Measurements from ENCODE around the gene KLRF2.

The KLRF2 gene

DNA sequence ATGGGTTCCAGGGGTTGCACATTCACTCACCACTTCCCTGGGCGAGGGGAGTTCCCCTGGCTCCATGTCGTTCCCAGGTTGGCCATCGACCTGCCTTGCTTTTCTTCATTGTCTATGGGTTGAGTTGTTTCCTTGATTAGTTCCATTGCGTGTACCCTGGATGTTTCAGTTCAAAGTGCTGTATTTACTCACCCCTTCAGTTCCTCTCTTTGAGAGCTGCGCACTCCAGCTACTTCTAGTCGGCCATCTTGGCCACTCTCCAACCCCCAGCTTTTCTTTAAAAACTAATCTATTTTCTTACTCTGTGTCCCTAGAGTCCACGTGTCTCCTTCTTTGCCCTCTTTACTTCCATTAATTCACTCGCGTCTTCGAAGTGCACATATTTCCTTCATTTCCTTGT is 39.2 kb downstream of the KLRF2 start:
- Histone ChIP-seq H3K36me3 (ENCODE audit: control insufficient read depth, insufficient read depth, low read length) (no peaks in the 10 kb centered on the region), H3K9me3 (ENCODE audit: control insufficient read depth, low read length) (no peaks in the 10 kb centered on the region), H3K4me3 (ENCODE audit: low read length) (no peak overlapping the region), H3K4me1 (ENCODE audit: control insufficient read depth, insufficient read depth, low read length) (no peaks in the 10 kb centered on the region), H3K27me3 (ENCODE audit: control insufficient read depth, insufficient read depth, low read length) (no peaks in the 10 kb centered on the region), H3K9ac (ENCODE audit: low read length) (no peak overlapping the region)

DNA sequence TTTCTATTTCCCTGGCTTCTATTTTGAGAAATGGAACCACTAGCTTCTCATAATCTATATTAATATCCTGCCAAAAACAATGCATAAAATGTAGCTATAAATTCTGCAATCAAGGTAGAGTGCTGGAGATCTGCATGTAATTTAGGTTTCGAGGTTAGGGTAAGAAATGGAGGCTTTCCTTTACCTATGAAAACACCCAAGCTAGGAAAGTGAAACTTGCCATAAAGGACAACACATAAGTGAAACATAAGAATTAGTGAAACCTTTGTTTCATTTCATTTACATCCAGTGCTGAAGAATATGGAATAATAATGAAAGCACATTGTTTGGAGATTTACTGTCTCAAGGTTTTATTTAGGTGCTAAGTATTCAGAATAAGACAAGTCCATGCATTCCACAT is 41.1 kb downstream of the KLRF2 start:
- H3K9ac ChIP-seq (ENCODE audit: low read length) = no peak overlapping the region
- no peaks in the 10 kb centered on the region for H3K9me3 ChIP-seq (ENCODE audit: control insufficient read depth, low read length)
- H3K4me1 ChIP-seq (ENCODE audit: control insufficient read depth, insufficient read depth, low read length) = no peaks in the 10 kb centered on the region
- H3K27me3 ChIP-seq (ENCODE audit: control insufficient read depth, insufficient read depth, low read length) = no peaks in the 10 kb centered on the region
- H3K36me3 ChIP-seq (ENCODE audit: control insufficient read depth, insufficient read depth, low read length) = no peaks in the 10 kb centered on the region
- H3K4me3 ChIP-seq (ENCODE audit: low read length) = no peak overlapping the region

DNA sequence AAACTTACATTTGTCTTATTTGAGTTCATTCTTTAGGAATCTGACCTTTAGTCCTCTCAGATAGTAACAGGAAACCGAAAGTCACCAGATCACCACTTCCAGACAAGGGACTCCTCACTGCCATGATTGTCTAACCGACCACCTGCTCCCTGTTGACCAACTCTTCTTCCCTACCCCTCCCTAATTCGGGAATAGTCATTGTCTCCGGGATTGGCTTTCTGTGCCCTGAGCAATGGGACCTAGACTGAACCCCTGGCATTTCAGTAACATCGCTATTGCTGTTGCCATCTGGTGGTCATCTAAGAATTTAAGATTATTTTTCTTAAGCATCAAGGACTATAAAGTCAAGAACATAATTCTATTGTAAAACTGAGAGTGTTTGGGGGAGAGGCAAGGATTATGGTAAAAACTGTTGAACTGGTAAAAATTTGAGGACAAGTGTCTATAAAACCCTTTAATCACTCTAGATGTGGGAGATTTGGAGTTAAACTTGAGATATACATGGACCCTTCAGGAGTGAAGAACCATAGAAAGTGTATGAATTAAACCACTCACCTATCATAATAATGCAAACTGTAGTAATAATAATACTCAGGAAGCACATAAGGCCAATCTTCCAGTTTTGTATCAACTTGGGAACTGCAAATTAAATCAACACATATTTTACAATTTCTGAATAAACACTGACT is 44.6 kb downstream of the KLRF2 start:
- no peaks in the 10 kb centered on the region for H3K9me3 ChIP-seq (ENCODE audit: control insufficient read depth, low read length)
- no peaks in the 10 kb centered on the region for H3K4me1 ChIP-seq (ENCODE audit: control insufficient read depth, insufficient read depth, low read length)
- no peaks in the 10 kb centered on the region for H3K36me3 ChIP-seq (ENCODE audit: control insufficient read depth, insufficient read depth, low read length)
- no peaks in the 10 kb centered on the region for H3K27me3 ChIP-seq (ENCODE audit: control insufficient read depth, insufficient read depth, low read length)
- H3K4me3 ChIP-seq (ENCODE audit: low read length) = no peak overlapping the region
- H3K9ac ChIP-seq (ENCODE audit: low read length) = no peak overlapping the region

DNA sequence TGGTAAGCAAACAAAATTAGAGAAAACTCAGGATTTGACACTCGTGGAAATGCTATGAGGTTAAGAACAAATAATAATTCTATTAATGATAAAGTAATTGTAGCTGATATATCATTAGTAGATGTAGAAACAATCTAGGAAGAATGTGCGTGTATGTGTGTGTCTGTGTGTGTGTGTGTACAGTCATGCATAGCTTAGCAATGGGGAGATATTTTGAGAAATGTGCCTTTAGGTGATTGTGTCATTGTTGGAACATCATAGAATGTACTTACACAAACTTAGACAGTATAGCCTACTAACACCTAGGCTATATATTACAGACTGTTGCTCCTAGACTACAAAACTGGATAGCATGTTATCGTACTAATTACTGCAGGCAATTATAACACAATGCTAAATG is 45.6 kb downstream of the KLRF2 start:
- Histone ChIP-seq H3K27me3 (ENCODE audit: control insufficient read depth, insufficient read depth, low read length) (no peaks in the 10 kb centered on the region), H3K9ac (ENCODE audit: low read length) (no peak overlapping the region), H3K4me1 (ENCODE audit: control insufficient read depth, insufficient read depth, low read length) (no peaks in the 10 kb centered on the region), H3K36me3 (ENCODE audit: control insufficient read depth, insufficient read depth, low read length) (no peaks in the 10 kb centered on the region), H3K4me3 (ENCODE audit: low read length) (no peak overlapping the region), H3K9me3 (ENCODE audit: control insufficient read depth, low read length) (no peaks in the 10 kb centered on the region)

DNA sequence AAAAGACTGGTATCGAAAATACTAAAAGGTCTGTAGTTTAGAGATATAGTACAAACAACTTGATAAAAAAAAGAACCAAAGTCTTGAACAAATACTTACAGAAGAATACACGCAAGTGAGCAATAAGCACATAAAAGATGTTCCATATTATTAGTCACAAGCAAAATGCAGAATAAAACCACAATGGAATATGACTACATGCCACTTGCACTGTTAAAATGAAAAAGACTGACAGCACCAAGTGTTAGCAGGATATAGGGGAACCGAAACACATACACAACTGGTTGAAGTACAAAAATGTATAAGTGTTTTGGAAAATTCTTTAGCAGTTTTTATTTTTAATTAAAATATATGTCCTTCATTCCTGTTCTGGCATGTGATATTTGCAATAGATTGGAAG is 47.3 kb downstream of the KLRF2 start:
- Histone ChIP-seq H3K9me3 (ENCODE audit: control insufficient read depth, low read length) (no peaks in the 10 kb centered on the region), H3K4me1 (ENCODE audit: control insufficient read depth, insufficient read depth, low read length) (no peaks in the 10 kb centered on the region), H3K27me3 (ENCODE audit: control insufficient read depth, insufficient read depth, low read length) (no peaks in the 10 kb centered on the region), H3K4me3 (ENCODE audit: low read length) (no peak overlapping the region), H3K9ac (ENCODE audit: low read length) (no peak overlapping the region), H3K36me3 (ENCODE audit: control insufficient read depth, insufficient read depth, low read length) (no peaks in the 10 kb centered on the region)

DNA sequence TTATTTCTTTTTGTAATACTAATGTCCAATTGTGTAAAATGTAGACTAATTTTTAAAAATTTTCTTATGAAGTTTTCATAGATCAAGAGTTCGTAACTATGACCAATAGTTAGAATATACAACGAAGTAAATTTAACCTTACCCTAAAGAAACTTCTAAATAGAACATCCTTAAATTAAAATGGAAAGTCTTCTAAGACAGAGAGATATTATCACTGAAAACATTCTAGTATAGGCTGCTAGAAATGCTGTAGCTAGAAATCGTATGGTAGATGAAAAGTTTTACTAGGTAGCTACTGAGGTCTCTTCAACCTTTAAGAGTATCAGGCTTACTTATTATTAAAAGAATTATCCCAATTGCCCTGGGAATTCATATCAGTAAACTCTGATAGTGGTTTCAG is 50.0 kb downstream of the KLRF2 start:
- H3K4me1 ChIP-seq (ENCODE audit: control insufficient read depth, insufficient read depth, low read length) = no peaks in the 10 kb centered on the region
- H3K9ac ChIP-seq (ENCODE audit: low read length) = no peak overlapping the region
- no peaks in the 10 kb centered on the region for H3K27me3 ChIP-seq (ENCODE audit: control insufficient read depth, insufficient read depth, low read length)
- H3K36me3 ChIP-seq (ENCODE audit: control insufficient read depth, insufficient read depth, low read length) = no peaks in the 10 kb centered on the region
- no peak overlapping the region for H3K4me3 ChIP-seq (ENCODE audit: low read length)
- no peaks in the 10 kb centered on the region for H3K9me3 ChIP-seq (ENCODE audit: control insufficient read depth, low read length)

DNA sequence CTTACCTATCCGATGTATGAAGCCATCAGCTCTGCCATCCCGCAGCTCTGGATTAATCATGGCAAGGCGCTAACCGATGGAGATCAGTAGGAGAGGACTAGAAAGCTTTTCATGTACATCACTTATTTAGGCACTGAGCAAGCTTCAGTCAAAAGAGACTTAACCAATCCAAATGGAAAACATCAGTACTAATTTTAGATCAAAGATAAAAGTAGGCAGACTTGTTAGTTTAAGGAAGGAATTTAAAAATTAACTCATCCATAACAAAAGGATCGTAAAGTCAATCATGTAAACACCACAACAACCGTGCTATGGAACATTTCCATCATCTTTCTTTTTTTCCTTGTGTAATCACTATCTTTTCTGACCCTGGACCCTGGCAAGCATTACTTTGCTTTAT is 51.0 kb downstream of the KLRF2 start, which contains the start of gene CLEC2A:
TSS of gene CLEC2A (minus strand) at position 101 of the 400 bp plus-strand sequence. CDS start at position 60, 41 bp downstream.
- H3K9me3 ChIP-seq (ENCODE audit: control insufficient read depth, low read length) = no peaks in the 10 kb centered on the region
- no peak within 1 kb of the TSS for H3K9ac ChIP-seq (ENCODE audit: low read length)
- no peak within 1 kb of the TSS for H3K4me3 ChIP-seq (ENCODE audit: low read length)

DNA sequence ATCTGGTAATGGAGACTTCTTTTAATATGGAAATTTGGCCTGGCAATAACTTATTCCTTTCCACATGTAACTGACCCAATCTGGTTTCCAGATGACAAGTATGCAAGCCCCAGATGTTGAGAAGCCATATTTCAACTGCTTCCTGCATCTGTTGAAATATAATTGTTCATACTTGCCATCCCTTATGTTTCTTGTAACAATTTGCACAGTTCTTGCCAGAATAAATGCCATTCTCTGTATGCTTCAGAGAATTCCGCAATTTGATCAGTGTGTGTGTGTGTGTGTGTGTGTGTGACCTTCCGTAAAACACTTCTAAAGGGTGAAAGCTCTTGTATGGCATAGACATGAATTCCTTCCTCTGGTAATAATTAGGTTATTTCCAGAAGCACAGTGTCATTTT is 52.7 kb downstream of the KLRF2 start:
- Histone ChIP-seq H3K36me3 (ENCODE audit: control insufficient read depth, insufficient read depth, low read length) (no peaks in the 10 kb centered on the region), H3K9me3 (ENCODE audit: control insufficient read depth, low read length) (no peaks in the 10 kb centered on the region), H3K27me3 (ENCODE audit: control insufficient read depth, insufficient read depth, low read length) (no peaks in the 10 kb centered on the region), H3K9ac (ENCODE audit: low read length) (no peak overlapping the region), H3K4me3 (ENCODE audit: low read length) (no peak overlapping the region), H3K4me1 (ENCODE audit: control insufficient read depth, insufficient read depth, low read length) (no peaks in the 10 kb centered on the region)

More for the DNA sequence above, 51.0 kb downstream of the KLRF2 start, which contains the start of gene CLEC2A:
- no peaks in the 10 kb centered on the region for H3K4me1 ChIP-seq (ENCODE audit: control insufficient read depth, insufficient read depth, low read length)
- no peaks in the 10 kb centered on the region for H3K36me3 ChIP-seq (ENCODE audit: control insufficient read depth, insufficient read depth, low read length)
- no peaks in the 10 kb centered on the region for H3K27me3 ChIP-seq (ENCODE audit: control insufficient read depth, insufficient read depth, low read length)

DNA sequence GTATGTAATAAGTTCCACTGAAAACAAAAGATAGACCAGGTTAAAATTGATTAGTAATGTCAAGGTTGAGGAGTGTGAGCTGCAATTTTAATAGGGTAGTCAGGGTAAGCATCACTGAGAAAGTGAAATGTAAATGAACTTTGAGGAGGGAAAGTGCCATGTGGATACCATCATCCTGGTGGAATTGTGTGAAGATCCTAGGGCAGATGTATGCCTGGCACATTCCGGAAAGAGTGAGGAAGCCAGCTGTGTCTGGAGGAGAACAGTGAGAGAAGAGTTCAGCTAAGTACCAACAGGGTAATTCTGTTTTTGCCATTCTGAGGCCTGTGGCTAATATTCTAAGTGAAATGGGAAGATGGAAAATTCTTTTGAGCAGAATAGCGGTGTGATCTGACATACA is 53.7 kb downstream of the KLRF2 start:
- Histone ChIP-seq H3K4me1 (ENCODE audit: control insufficient read depth, insufficient read depth, low read length) (no peaks in the 10 kb centered on the region), H3K27me3 (ENCODE audit: control insufficient read depth, insufficient read depth, low read length) (no peaks in the 10 kb centered on the region), H3K4me3 (ENCODE audit: low read length) (no peak overlapping the region), H3K36me3 (ENCODE audit: control insufficient read depth, insufficient read depth, low read length) (no peaks in the 10 kb centered on the region), H3K9ac (ENCODE audit: low read length) (no peak overlapping the region), H3K9me3 (ENCODE audit: control insufficient read depth, low read length) (no peaks in the 10 kb centered on the region)

DNA sequence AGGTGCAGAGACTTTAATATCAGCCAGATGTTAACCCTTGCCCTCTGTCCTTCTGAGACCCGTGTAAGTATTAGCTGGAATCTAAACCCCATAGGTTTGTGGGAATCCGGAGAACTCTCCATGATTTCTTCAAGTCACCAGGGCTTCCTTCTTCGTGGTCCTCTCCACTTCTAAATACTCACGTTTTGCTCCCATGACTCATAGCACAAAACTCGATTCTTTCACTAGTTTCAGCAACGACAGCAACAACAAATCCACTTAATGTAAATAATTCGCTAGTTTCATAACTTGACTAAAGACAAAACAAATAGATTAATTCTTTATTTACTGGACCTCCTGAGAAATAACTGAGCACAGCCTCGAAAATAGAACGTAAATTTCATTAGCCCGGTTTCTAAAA is 55.3 kb downstream of the KLRF2 start:
- Histone ChIP-seq H3K4me1 (ENCODE audit: control insufficient read depth, insufficient read depth, low read length) (no peaks in the 10 kb centered on the region), H3K36me3 (ENCODE audit: control insufficient read depth, insufficient read depth, low read length) (no peaks in the 10 kb centered on the region), H3K9ac (ENCODE audit: low read length) (no peak overlapping the region), H3K9me3 (ENCODE audit: control insufficient read depth, low read length) (no peaks in the 10 kb centered on the region), H3K27me3 (ENCODE audit: control insufficient read depth, insufficient read depth, low read length) (no peaks in the 10 kb centered on the region), H3K4me3 (ENCODE audit: low read length) (no peak overlapping the region)

DNA sequence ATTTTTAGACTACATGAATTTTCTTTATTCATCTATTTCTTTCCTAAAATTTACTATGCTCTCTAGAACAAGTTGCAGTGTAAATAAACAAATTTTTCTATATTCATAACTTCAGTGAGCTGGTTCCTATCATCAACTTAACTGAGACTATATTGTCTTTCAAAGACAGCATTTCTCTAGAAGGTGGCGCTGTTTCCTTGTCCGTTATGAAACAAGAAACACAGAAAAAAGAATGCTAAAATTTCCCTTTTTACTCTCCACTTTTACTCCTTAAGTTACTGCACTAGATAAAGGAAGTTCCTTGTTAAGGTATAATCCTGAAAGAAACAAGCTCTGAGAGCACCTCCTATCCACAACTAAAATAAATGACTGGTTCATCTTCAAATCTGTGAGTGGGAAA is 59.1 kb downstream of the KLRF2 start:
- Histone ChIP-seq H3K9me3 (ENCODE audit: control insufficient read depth, low read length) (no peaks in the 10 kb centered on the region), H3K27me3 (ENCODE audit: control insufficient read depth, insufficient read depth, low read length) (no peaks in the 10 kb centered on the region), H3K4me1 (ENCODE audit: control insufficient read depth, insufficient read depth, low read length) (no peaks in the 10 kb centered on the region), H3K36me3 (ENCODE audit: control insufficient read depth, insufficient read depth, low read length) (no peaks in the 10 kb centered on the region), H3K4me3 (ENCODE audit: low read length) (no peak overlapping the region), H3K9ac (ENCODE audit: low read length) (no peak overlapping the region)

DNA sequence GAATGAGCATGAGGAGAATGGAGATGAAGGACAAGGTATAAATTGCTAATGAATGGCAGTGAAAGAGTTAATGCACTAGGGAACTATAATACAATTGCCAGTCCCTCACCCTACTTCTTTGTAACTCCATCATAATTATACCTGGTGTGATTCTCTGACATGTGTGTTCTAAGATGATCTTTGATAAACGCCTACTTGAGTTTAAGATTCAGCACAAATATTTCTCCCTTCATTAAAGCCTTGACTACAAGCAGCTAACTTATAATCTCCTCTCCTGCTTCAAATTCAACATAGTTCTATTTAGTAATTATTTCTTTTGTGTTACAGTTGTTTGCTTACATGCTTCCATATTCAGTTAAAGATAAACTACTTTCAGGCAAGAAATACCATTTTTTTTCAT is 60.5 kb downstream of the KLRF2 start:
- no peak overlapping the region for H3K4me3 ChIP-seq (ENCODE audit: low read length)
- no peaks in the 10 kb centered on the region for H3K36me3 ChIP-seq (ENCODE audit: control insufficient read depth, insufficient read depth, low read length)
- H3K9ac ChIP-seq (ENCODE audit: low read length) = no peak overlapping the region
- no peaks in the 10 kb centered on the region for H3K27me3 ChIP-seq (ENCODE audit: control insufficient read depth, insufficient read depth, low read length)
- H3K9me3 ChIP-seq (ENCODE audit: control insufficient read depth, low read length) = no peaks in the 10 kb centered on the region
- H3K4me1 ChIP-seq (ENCODE audit: control insufficient read depth, insufficient read depth, low read length) = no peaks in the 10 kb centered on the region

DNA sequence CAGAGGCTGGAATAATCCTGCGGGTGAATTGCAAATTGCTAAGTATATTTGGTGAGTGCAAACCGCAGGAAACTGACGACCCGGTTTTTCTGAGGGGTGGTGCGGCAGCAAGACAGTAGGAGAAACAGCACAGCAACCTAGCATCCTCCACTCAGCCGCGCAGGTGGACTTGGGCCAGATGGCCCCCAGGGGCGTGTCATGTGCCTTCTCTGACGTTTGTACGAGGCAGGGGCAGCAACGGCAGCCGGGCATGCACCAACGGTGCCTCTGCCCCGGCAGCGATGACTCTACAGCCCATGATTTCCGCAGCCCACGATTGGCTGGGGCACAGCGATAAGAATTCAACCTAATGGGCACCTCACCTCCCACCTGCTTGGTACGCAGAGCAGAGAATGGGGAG is 62.0 kb downstream of the KLRF2 start:
- Histone ChIP-seq H3K9me3 (ENCODE audit: control insufficient read depth, low read length) (no peaks in the 10 kb centered on the region), H3K9ac (ENCODE audit: low read length) (no peak overlapping the region), H3K27me3 (ENCODE audit: control insufficient read depth, insufficient read depth, low read length) (no peaks in the 10 kb centered on the region), H3K4me3 (ENCODE audit: low read length) (no peak overlapping the region), H3K4me1 (ENCODE audit: control insufficient read depth, insufficient read depth, low read length) (no peaks in the 10 kb centered on the region), H3K36me3 (ENCODE audit: control insufficient read depth, insufficient read depth, low read length) (no peaks in the 10 kb centered on the region)

Measured in mucosa of stomach (tissue), 1 donor.